Keratinocyte (primary cell): ENCODE results near the gene MSRB1.

Experiments
- CTCF ChIP-seq, 3 experiments: IDR thresholded peaks in 1 of 3; conservative IDR thresholded peaks in 1 of 3; optimal IDR thresholded peaks in 1 of 3; 2 replicates in 2 of 3; 3 replicates in 1 of 3; pipeline versions ENCODE3 to v1.5.1; 2011; ENCODE audit warnings: low read length in 3 of 3, mild to moderate bottlenecking in 3 of 3, moderate library complexity in 2 of 3, control low read depth in 1 of 3, inconsistent platforms in 1 of 3; ENCODE audit not compliant: insufficient read depth in 2 of 3; ENCODE audit errors: extremely low read depth in 1 of 3
- EZH2 ChIP-seq: IDR thresholded peaks from one replicate; pipeline ENCODE4 v1.6.1; 2012; ENCODE audit warnings: inconsistent platforms, mild to moderate bottlenecking, low read length, moderate library complexity

- TF ChIP-seq CTCF (optimal IDR thresholded peaks at IDR 0.05 in 1 of 3, IDR thresholded peaks at IDR 0.05 in 1 of 3, conservative IDR thresholded peaks at IDR 0.05 in 1 of 3; ENCODE audit: extremely low read depth in 1 of 3, insufficient read depth in 2 of 3, low read length in 3 of 3) (no peak), EZH2 (no peak)
Measured at GRCh38 chr16:1991135-1991551, 48.1 kb upstream of the MSRB1 start.
